Keratinocyte (primary cell): ENCODE data around the gene HES7. TPM values are rescaled to one million over a fixed set of nuclear protein-coding genes. Genes with fewer than 3 reads are reported as not detected.
A peak's percentile ranks its signal among the peaks of the same experiment; 100 is the strongest.

Experiments used
- DNase-seq: peaks from one replicate; pipeline ENCODE4 v3.0.0-alpha.2; 2011; ENCODE audit warnings: low read depth, missing footprints, low spot score
- FAIRE-seq: peaks from 2 replicates; lab custom pipeline; 2011; peaks lifted over from hg19 to GRCh38; lab: Jason Lieb, UNC
- H2AFZ ChIP-seq: 2 replicates; pipeline ENCODE4 v1.6.0; 2012; ENCODE audit warnings: low read length, control low read depth, inconsistent platforms; ENCODE audit not compliant: control insufficient read depth
- H3K27ac ChIP-seq: 2 replicates; pipeline ENCODE4 v1.5.1; 2011; ENCODE audit warnings: low read length; ENCODE audit not compliant: control insufficient read depth, insufficient read depth
- H3K27me3 ChIP-seq: 3 replicates; pipeline ENCODE4 v1.6.0; 2011; ENCODE audit warnings: low read length; ENCODE audit not compliant: control insufficient read depth, insufficient read depth; ENCODE audit errors: extremely low read depth
- H3K36me3 ChIP-seq, 2 experiments: 2 replicates in 1 of 2; 3 replicates in 1 of 2; pipeline ENCODE4 v1.5.1; 2011; ENCODE audit warnings: low read length in 2 of 2, mild to moderate bottlenecking in 1 of 2; ENCODE audit not compliant: control insufficient read depth in 2 of 2, insufficient read depth in 2 of 2; ENCODE audit errors: extremely low read depth in 1 of 2
- H3K4me1 ChIP-seq: 3 replicates; pipeline ENCODE4 v1.5.1; 2011; ENCODE audit warnings: low read length; ENCODE audit not compliant: control insufficient read depth, insufficient read depth; ENCODE audit errors: extremely low read depth
- H3K4me2 ChIP-seq: 3 replicates; pipeline ENCODE4 v1.6.0; 2011; ENCODE audit warnings: low read depth, low read length; ENCODE audit not compliant: control insufficient read depth, insufficient read depth; ENCODE audit errors: extremely low read depth
- H3K4me3 ChIP-seq, 3 experiments: fragments of 200-600 bp in 1 of 3; sonication (generic) in 1 of 3; 2 replicates in 2 of 3; 3 replicates in 1 of 3; pipeline ENCODE4 v1.5.1; 2011 to 2016; ENCODE audit warnings: low read length in 3 of 3, mild to moderate bottlenecking in 3 of 3, control low read depth in 2 of 3, inconsistent platforms in 1 of 3, low read depth in 1 of 3, mixed read lengths in 1 of 3, mixed run types in 1 of 3, moderate library complexity in 1 of 3; ENCODE audit not compliant: control insufficient read depth in 2 of 3, insufficient read depth in 2 of 3; ENCODE audit errors: extremely low read depth in 1 of 3
- H3K79me2 ChIP-seq: 2 replicates; pipeline ENCODE4 v1.6.0; 2012; ENCODE audit warnings: low read length; ENCODE audit not compliant: control insufficient read depth, insufficient read depth
- H3K9ac ChIP-seq: 3 replicates; pipeline ENCODE4 v1.6.0; 2011; ENCODE audit warnings: low read length; ENCODE audit not compliant: control insufficient read depth, insufficient read depth; ENCODE audit errors: extremely low read depth
- H3K9me1 ChIP-seq: 3 replicates; pipeline ENCODE4 v1.6.0; 2011; ENCODE audit warnings: low read length; ENCODE audit not compliant: control insufficient read depth, insufficient read depth; ENCODE audit errors: extremely low read depth
- H3K9me3 ChIP-seq: 2 replicates; pipeline ENCODE4 v1.5.1; 2012; ENCODE audit warnings: low read depth, low read length; ENCODE audit not compliant: control insufficient read depth
- H4K20me1 ChIP-seq: 3 replicates; pipeline ENCODE4 v1.6.0; 2011; ENCODE audit warnings: low read length; ENCODE audit not compliant: control insufficient read depth, insufficient read depth; ENCODE audit errors: extremely low read depth
- CTCF ChIP-seq, 3 experiments: IDR thresholded peaks in 1 of 3; conservative IDR thresholded peaks in 1 of 3; optimal IDR thresholded peaks in 1 of 3; 2 replicates in 2 of 3; 3 replicates in 1 of 3; pipeline versions ENCODE3 to v1.5.1; 2011; ENCODE audit warnings: low read length in 3 of 3, mild to moderate bottlenecking in 3 of 3, moderate library complexity in 2 of 3, control low read depth in 1 of 3, inconsistent platforms in 1 of 3; ENCODE audit not compliant: insufficient read depth in 2 of 3; ENCODE audit errors: extremely low read depth in 1 of 3
- EZH2 ChIP-seq: IDR thresholded peaks from one replicate; pipeline ENCODE4 v1.6.1; 2012; ENCODE audit warnings: inconsistent platforms, mild to moderate bottlenecking, low read length, moderate library complexity
- dilution Hi-C: fragments of 300-500 bp; cut with MboI; formaldehyde crosslinking; loops from one replicate; pipeline ENCODE4 v1.7.0; 2020; ENCODE audit warnings: low sequenced_read_pairs; ENCODE audit not compliant: extremely low pct_ligation_motif_present
- polyA plus RNA-seq, 5 experiments: library from polyadenylated mRNA; depleted of rRNA in 3 of 5; stranded (reverse) in 3 of 5; stranded (forward) in 1 of 5; unstranded in 1 of 5; fragments of >200 nt; gene quantifications; 1 replicate in 1 of 5; 2 replicates in 3 of 5; 3 replicates in 1 of 5; pipeline versions ENCODE4 v1.2.1 to v1.2.3, GENCODE V29; 2011 to 2012; ENCODE audit warnings: missing spikeins in 2 of 5, low read depth in 1 of 5, low replicate concordance in 1 of 5

HES7 gene
- polyA plus RNA-seq, 1 donor (not counting 4 experiments of a cell fraction or from before 2014, with no cell fraction given): 0.33 TPM

GRCh38 chr17:8121681-8122421 is 2.1 kb downstream of the HES7 start:
- Histone ChIP-seq H3K9me3 (no peaks in the 10 kb centered on the region), H3K4me2 (peak overlapping the region; percentile 92), H3K4me3 (peak overlapping the region; percentile 49 to 93 (median 78)), H3K27ac (no peak overlapping the region), H3K36me3 (no peaks in the 10 kb centered on the region), H3K9me1 (peaks cover 3% of the 10 kb centered on the region), H3K9ac (peak overlapping the region; percentile 54), H2AFZ (peak overlapping the region; percentile 7), H4K20me1 (peaks cover 4% of the 10 kb centered on the region), H3K27me3 (peaks cover 26% of the 10 kb centered on the region), H3K4me1 (peaks cover 50% of the 10 kb centered on the region), H3K79me2 (no peaks in the 10 kb centered on the region)
- DNase-seq: no peak
- TF ChIP-seq EZH2 (no peak), CTCF (optimal IDR thresholded peaks at IDR 0.05 in 1 of 3, IDR thresholded peaks at IDR 0.05 in 1 of 3, conservative IDR thresholded peaks at IDR 0.05 in 1 of 3; ENCODE audit: extremely low read depth in 1 of 3, insufficient read depth in 2 of 3, low read length in 3 of 3) (peak; percentile 22 to 82 (median 44))
- FAIRE-seq: no peak
- dilution Hi-C loops: no loop called here

GRCh38 chr17:8121407-8121680 is 2.6 kb downstream of the HES7 start:
- Histone ChIP-seq H4K20me1 (peaks cover 4% of the 10 kb centered on the region), H2AFZ (no peak overlapping the region), H3K4me2 (peak overlapping the region; percentile 98), H3K9ac (peak overlapping the region; percentile 54), H3K4me1 (peaks cover 50% of the 10 kb centered on the region), H3K4me3 (peak overlapping the region; percentile 49 to 89 (median 81)), H3K9me1 (peaks cover 3% of the 10 kb centered on the region), H3K9me3 (no peaks in the 10 kb centered on the region), H3K27me3 (peaks cover 26% of the 10 kb centered on the region), H3K36me3 (no peaks in the 10 kb centered on the region), H3K27ac (no peak overlapping the region), H3K79me2 (no peaks in the 10 kb centered on the region)
- dilution Hi-C loops: no loop called here
- FAIRE-seq (no peak), DNase-seq (no peak)
- no peak for TF ChIP-seq CTCF (optimal IDR thresholded peaks at IDR 0.05 in 1 of 3, IDR thresholded peaks at IDR 0.05 in 1 of 3, conservative IDR thresholded peaks at IDR 0.05 in 1 of 3; ENCODE audit: extremely low read depth in 1 of 3, insufficient read depth in 2 of 3, low read length in 3 of 3)
